DOHH2 (cell line): Measurements from ENCODE around the gene ARMS2.

ENCODE experiments used
- EZH2phosphoT487 ChIP-seq: fragments of 200-600 bp; sonication (generic); IDR thresholded peaks from 2 replicates; pipeline ENCODE4 v1.6.1; 2017; ENCODE audit warnings: borderline replicate concordance, mild to moderate bottlenecking, antibody characterized with exemption, low read length, moderate library complexity, mixed read lengths
- TF ChIP-seq, protein P1 (sequence below): fragments of 200-600 bp; sonication (generic); IDR thresholded peaks from one replicate; pipeline ENCODE4 v1.5.1; 2014; ENCODE audit warnings: antibody characterized with exemption, mild to moderate bottlenecking, low read depth, low read length; ENCODE audit not compliant: poor library complexity, severe bottlenecking

DNA sequence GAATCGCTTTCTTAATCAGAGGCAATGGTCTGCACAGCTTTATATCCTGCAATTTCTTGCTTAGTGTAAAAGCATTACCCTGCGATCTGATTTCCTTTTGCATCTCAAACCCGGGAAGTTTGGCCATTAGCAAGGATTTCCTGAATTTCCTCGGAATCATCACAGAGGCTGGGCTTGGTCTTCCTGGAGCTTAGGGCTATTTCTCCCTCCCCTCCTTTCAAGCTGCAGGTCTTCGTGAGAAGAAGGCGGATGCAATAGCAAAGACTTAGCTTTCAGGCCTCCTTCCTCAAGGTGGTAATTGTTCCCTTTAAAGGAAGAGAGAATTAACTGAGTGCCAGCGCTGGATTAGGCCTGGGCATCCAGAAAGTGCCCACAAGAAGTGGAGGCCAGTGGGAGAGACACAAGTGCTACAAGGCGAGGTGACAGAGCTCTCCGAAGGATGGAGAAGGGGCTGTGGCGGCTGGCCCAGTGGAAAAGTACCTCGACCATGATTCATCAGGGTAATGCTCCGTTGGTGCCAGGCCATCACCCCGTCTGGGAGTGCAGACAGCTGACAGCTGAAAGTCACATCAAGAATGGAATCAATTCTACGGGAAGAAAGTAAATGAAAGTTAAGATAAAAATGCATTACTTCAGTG is 4.0 kb upstream of the ARMS2 start:
- TF ChIP-seq, protein P1, sequence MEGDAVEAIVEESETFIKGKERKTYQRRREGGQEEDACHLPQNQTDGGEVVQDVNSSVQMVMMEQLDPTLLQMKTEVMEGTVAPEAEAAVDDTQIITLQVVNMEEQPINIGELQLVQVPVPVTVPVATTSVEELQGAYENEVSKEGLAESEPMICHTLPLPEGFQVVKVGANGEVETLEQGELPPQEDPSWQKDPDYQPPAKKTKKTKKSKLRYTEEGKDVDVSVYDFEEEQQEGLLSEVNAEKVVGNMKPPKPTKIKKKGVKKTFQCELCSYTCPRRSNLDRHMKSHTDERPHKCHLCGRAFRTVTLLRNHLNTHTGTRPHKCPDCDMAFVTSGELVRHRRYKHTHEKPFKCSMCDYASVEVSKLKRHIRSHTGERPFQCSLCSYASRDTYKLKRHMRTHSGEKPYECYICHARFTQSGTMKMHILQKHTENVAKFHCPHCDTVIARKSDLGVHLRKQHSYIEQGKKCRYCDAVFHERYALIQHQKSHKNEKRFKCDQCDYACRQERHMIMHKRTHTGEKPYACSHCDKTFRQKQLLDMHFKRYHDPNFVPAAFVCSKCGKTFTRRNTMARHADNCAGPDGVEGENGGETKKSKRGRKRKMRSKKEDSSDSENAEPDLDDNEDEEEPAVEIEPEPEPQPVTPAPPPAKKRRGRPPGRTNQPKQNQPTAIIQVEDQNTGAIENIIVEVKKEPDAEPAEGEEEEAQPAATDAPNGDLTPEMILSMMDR = no peak
- no peak for TF ChIP-seq EZH2phosphoT487
